ENCODE results near the gene KIAA0513.
"Not testable (repeated sequence)": the region's sequence is repeated elsewhere in the genome, so short reads cannot be mapped to it uniquely, and the experiment has no call there.

The KIAA0513 gene

DNA sequence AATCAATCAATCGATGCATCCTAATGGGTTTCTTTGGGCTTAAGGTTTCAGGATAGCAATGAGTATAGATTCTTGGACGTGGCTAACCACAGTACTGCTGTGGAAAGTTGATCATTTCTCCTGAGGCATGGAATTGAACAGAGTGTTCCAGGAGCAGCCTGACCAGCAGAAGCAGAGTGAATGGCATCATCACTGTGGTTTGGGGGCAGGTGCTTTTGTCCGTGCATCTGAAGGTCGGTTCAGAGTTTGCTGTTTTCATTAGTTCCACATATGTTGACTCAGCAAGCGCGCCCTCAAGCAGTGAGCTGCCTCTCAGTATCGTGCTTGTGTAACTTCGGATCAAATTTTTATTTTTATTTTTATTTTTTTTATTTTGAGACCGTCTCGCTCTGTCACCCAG lies 24.9 kb downstream of the KIAA0513 start:
- no peak for DNase-seq

DNA sequence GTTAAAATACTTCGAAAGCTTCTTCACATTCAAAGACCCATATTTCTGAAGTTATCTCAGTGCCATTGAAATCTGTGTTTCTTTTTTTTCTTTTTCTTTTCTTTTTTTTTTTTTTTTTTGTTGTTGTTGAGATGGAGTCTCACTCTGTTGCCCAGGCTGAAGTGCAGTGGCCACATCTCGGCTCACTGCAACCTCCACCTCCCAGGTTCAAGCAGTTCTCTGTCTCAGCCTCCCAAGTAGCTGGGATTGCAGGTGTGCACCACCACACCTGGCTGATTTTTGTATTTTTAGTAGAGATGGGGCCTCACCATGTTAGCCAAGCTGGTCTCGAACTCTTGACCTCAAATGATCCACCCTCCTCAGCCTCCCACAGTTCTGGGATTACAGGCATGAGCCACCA lies 26.7 kb downstream of the KIAA0513 start:
- not testable (repeated sequence) for DNase-seq

DNA sequence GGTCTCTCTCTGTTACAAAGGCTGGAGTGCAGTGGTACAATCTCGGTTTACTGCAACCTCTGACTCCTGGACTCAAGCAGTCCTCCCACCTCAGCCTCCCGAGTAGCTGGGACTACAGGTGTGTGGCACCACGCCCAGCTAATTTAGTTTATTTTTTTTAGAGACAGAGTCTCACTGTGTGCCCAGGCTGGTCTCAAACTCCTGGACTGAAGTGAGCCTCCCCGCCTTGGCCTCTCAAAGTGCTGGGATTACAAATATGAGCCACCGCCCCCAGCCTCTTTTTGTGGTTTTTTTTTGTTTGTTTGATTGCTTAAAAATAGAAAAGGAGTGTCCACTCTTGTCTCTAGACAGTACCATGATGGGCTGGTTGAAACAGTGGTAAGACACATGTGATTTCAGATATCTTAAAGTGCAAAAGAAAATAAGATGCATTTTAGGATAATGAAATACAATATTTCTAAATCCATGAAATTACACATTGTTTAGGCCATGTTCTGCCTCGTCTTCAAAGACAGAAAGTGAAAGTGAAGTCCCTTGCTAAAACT lies 27.4 kb downstream of the KIAA0513 start:
- DNase-seq: no peak

- DNase-seq: peak; percentile 92
Measured at GRCh38 chr16:85055493-85056210, 28.1 kb downstream of the KIAA0513 start.

DNA sequence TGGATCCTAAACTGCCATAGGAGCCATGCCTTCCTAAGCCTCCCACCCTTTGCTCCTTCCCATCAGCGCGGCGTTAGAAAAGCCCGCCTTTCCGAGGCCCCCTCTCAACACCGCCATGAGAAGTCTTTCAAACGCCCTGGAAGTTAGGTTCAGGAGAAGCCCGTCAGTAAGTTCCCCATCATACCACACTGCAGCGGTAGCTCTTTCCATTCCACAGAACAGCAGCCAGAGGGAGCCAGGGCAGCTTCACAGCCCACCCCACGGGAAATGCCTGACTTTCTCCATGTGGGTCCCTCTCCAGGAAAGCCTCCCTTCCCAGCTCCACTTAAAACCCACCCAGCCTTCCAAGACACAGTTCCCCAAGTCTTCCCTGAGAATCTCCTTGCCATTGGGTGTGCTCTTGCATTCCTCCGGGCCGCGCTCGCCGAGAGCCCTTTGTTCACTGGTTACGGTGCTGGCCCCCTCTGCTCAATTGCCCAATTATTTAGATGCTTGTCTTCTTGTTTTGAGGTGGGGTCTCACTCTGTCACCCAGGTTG lies 28.7 kb downstream of the KIAA0513 start:
- no peak for DNase-seq

DNA sequence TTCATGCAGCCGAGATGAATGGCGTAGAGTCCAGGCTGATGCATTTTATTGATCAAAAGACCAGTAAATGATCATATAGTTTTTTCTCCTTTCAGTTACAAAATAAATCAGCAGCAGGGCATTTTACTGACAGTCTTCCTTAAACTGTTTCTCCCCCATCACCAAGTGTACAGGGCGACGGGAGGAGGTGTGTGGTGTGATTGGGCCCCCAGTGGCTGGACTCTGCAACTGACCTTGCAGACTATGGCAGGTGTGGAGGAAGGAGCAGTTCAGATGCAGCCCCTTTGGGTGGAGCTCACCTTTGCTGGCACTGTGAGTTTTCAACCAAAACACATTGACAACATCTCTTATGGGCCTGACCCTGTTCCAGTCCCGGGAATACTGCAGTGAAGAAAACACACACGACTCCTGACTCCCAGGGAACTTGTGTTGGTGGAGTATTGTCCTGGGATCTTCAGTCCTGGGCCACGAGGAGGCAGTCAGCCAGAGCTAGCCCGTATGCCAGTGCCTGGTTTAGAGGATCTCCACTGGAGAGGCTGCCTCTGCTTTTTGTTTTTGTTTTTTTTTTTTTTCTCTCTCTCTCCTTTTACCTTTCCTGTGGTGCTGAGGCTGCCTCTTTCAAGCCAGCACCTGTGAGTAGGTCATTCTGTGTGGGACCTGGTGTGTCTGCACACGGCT lies 29.8 kb downstream of the KIAA0513 start:
- no peak for DNase-seq

GRCh38 chr16:85057948-85058347 lies 30.4 kb downstream of the KIAA0513 start:
- no peak for DNase-seq

- DNase-seq: no peak
Measured at GRCh38 chr16:85058909-85059308, 31.3 kb downstream of the KIAA0513 start.

DNA sequence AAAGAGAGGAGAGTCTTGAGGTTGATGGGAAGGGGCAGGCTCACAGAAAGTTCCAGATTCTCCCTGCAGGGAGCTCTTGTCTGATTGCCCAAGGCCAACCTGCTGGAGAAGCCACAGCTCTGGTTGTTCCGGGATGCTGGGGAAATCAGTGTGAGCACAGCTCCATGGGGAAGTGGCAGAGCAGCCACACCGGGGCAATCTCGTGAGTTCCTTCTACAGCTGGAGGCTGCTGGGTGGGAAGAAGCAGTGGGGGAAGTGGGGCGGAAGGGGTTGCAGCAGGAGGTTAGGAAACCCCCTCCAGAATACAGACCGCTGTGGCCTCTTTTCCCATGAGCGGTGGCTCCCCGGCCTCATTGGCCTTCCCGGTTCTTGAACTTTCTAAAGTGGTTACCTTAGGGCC lies 34.0 kb downstream of the KIAA0513 start:
- DNase-seq: peak; percentile 63

DNA sequence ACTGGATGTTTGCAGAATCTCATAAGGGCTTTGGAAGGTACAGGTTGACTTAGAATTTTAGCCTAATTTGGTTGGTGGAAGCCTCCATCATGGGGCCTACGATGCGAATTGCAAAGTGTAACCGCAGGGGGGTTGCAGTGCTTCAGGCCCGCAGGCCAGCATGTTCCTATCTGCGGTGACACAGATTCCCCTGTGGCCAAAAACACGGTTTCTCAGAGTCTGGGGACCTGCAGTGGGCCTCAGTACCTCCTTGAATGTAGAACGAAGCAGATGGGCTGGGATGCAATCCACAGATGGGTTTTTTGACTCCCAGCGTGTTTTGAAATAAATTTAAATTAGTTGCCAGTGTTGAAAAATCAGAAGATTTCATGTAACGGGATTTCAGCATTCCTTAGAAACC lies 34.7 kb downstream of the KIAA0513 start:
- no peak for DNase-seq

GRCh38 chr16:85062845-85063244 lies 35.2 kb downstream of the KIAA0513 start:
- DNase-seq: no peak

DNA sequence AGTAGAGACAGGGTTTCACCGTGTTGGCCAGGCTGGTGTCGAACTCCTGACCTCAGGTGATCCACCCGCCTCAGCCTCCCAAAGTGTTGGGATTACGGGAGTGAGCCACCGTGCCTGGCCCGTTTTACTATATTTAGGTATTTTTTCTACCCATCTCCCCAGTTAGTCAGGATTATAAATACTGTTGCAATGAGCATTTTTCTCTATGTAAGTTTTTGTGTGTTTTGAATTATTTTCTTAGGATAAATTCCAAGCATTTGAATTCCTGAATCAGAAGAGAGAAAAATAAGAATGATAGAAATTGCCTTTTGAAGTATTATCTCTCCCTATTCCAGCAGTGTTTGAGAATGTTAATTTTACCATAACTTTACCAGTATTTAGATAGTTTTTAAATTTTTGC lies 36.6 kb downstream of the KIAA0513 start:
- no peak for DNase-seq

- DNase-seq: no peak
Measured at GRCh38 chr16:85065099-85065498, 37.5 kb downstream of the KIAA0513 start.

- no peak for DNase-seq
Measured at GRCh38 chr16:85066346-85066885, 38.8 kb downstream of the KIAA0513 start.

DNA sequence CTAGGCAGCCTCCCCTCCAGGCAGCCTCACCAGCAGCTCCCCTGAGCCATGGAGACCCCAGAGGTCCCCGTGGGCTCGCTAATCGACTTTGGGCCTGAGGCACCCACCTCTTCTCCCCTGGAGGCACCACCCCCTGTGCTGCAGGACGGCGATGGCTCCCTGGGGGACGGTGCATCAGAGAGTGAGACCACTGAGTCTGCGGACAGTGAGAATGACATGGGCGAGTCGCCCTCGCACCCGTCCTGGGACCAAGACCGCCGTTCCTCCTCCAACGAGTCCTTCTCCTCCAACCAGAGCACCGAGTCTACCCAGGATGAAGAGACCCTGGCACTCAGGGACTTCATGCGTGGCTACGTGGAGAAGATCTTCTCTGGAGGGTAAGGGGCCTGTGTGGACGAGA lies 39.4 kb downstream of the KIAA0513 start:
- no peak for DNase-seq

- no peak for DNase-seq
Measured at GRCh38 chr16:85067426-85067825, 39.8 kb downstream of the KIAA0513 start.

DNA sequence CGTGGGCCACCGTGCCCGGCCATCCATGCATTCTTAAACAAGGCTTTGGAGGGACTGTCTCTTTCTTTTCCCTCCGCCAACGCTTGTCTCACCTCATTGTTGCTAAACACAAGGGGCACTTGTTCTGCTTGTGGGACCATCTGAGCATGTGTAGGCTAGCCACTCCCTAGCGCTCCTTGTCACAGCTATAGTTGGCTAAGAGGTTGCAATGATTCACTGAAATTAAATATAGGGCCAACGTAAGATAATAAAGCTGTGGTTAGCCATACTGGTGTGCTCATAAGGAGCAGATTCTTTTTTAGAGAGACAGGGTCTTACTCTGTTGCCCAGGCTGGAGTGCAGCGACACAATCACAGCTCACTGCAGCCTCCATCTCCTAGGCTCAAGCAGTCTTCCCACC lies 41.2 kb downstream of the KIAA0513 start:
- DNase-seq: no peak

GRCh38 chr16:85069171-85069570 lies 41.6 kb downstream of the KIAA0513 start:
- DNase-seq: no peak

GRCh38 chr16:85072076-85072860 lies 44.7 kb downstream of the KIAA0513 start:
- DNase-seq: no peak

- DNase-seq: no peak
Measured at GRCh38 chr16:85072947-85073346, 45.4 kb downstream of the KIAA0513 start.

DNA sequence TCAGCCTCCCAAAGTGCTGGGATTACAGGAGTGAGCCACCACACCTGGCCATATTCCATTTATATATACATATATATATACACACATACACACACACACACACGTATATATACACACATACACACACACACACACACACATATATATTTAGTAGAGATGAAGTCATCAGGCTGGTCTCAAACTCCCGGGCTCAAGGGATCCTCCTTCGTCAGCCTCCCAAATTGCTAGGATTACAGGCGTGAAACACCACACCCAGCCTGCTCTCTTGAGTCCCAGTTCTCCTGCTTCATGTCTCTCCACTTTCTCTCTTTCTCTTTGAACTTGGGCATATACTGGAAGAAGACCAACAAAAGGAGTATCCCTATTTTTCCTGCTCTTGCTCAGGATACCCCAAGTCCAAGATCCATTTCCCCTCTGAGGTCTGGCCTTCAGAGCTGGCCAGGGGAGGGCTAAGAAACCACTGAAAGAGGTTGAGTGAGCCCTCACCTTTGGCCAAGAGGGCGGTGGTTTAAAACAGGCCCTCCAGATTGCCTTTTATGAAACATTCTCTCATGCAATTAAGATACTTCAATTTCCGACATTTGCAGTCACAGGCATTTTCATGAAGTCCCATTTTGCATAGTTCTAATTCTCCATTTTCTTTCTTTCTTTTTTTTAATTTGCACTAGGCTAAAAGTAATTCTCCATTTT lies 46.8 kb downstream of the KIAA0513 start:
- no peak for DNase-seq

DNA sequence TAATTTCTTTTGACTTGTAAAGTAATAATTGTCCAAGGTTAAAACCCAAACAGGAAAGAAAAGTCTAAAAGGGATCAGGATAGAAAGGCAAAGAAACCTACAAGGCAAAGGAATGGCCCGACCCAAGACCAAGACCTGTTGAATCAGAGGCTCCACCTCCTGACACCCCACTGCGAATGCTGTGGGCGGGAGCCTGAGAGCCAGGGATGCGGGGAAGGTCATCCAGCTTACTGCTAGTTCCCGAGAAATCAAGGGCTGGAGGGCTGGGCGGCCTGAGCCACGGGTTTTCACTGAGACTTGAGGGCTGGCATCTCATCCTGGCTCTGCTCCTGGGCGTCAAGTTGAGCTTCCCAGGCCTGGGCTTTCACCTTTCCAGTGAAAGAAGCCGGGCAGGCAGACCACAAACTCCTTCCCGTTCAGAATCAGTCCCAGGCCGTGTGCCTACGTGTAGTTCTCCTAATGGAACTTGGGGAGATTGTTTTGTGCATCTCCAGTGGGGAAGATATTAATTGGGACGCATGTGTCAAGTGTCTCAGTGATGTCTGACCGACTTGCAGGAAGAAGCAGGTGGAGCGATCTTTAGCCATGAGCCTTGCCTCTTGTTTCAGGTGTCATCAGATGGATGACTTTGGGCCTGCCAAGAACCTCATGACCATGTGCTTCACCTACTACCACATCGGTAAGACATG lies 47.8 kb downstream of the KIAA0513 start:
- DNase-seq: no peak
